ENCODE results near the gene NMT1.

Gene NMT1

GRCh38 chr17:45150911-45151809, 90.0 kb downstream of the NMT1 start:
- no peak for DNase-seq (ENCODE audit: low read depth, low spot score)

GRCh38 chr17:45155029-45155428, 93.9 kb downstream of the NMT1 start:
- no peak for DNase-seq (ENCODE audit: low read depth, low spot score)

- no peak for DNase-seq (ENCODE audit: low read depth, low spot score)
Measured at GRCh38 chr17:45155483-45155882, 94.4 kb downstream of the NMT1 start.

DNA sequence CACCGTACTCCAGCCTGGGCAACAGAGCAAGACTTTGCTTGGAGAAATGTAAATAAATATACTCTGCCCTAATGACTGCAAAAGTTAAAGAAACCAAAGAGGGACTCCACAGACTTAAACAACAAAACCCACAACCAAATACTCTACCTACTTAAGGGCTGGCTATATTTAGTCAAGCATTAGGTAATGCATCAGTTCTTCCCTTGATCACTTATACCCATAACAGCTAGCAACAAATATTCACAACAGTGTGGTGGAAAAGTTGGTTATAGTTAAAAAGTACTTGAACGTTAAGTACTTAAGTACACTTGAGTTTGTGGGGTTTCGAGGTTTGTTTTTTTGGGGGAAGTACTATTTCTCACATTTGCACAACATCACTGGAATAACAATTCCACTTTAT, 95.1 kb downstream of the NMT1 start:
- DNase-seq (ENCODE audit: low read depth, low spot score), result no peak
